GM19467 (cell line): ENCODE results near the gene FGF16.
"Not testable (repeated sequence)": the region's sequence is repeated elsewhere in the genome, so short reads cannot be mapped to it uniquely, and the experiment has no call there.

ENCODE experiments used
- ATAC-seq: cut with Tn5 transposase; IDR thresholded peaks from one replicate; pipeline ENCODE4 v1.9.1; 2021; ENCODE audit warnings: mild to moderate bottlenecking, moderate library complexity; ENCODE audit not compliant: unreplicated experiment

FGF16 gene

DNA sequence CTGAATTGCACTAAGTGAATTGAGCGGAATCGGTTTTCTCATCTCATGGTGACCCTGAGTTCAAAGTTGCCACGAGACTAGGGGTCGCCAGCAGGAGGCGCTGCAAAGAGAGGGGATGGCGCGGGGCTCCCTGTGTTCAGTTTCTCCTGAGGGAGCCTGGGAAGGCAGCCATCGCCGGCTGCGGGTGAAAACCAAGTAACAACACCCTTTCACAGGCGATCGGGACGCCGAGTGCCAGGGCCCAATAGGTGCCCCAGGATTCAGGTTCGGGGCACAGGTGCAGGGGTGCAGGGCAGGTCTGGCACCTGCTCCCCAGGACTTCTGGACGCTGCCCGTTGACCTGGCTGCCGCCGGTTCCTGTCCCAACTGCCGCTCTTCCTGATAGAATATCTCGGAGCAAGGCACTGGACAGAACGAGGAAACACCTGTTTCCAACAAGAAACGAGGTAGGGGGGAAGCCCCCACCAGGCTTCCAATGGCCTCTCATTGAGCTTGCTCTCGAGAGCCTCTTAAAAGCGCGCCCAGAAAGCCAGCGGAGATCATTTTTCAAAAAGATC, 1.1 kb upstream of the FGF16 start:
- ATAC-seq: no peak

DNA sequence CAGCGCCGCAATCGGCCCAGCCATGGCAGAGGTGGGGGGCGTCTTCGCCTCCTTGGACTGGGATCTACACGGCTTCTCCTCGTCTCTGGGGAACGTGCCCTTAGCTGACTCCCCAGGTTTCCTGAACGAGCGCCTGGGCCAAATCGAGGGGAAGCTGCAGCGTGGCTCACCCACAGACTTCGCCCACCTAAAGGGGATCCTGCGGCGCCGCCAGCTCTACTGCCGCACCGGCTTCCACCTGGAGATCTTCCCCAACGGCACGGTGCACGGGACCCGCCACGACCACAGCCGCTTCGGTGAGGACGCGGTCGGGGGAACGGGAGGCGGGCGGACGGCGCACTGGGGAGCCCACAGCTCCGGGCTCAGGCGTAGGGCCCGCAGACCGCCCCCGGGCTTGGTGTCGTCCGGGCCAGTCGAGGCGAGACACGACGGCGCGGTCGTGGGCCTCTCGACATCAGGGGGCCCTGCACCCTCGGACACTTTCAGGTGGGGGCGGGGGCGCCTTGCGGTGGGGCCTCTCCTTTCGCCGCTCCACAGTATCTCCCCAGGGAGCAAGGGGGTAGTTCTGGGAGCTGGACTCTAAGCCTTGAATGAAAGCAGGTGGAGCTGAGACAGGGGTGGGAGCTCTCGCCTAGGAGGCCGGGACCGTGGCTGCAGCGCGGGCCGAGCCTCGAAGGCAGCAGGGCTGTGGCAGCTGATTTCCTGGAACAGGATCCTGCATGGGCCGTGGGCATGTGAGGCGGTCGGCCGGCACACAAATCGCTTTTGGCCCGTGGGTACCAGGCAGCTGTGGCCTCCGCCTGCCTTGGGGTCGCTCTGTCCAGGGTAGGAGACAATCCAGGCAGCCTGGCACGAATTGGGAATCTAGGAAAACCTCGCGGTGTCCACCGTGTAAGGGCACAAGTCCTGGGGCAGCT, 722 bp downstream of the FGF16 start:
- ATAC-seq: no peak

GRCh38 chrX:77450415-77450814, 3.2 kb downstream of the FGF16 start:
- ATAC-seq: no peak

DNA sequence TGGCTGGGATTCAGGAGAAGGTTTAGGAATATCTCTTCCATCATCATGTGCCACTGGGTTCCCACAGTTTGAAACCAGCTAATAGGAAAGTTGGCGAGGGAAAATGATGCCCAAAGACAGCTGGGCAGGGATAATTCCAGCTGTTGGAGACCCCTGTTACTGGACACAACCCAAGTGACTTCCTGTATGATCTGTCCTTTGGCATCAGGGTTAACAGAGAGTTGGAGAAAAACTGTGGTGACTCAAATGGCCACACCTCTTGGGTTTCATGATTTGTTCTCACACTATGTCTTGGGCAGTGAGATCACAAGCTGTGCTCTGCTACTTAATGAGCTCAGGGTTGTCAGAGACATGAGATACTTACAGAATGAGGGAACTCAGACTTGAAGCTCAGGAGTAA, 3.8 kb downstream of the FGF16 start:
- no peak for ATAC-seq

- no peak for ATAC-seq
Observed at GRCh38 chrX:77453190-77453589, 6.0 kb downstream of the FGF16 start.

DNA sequence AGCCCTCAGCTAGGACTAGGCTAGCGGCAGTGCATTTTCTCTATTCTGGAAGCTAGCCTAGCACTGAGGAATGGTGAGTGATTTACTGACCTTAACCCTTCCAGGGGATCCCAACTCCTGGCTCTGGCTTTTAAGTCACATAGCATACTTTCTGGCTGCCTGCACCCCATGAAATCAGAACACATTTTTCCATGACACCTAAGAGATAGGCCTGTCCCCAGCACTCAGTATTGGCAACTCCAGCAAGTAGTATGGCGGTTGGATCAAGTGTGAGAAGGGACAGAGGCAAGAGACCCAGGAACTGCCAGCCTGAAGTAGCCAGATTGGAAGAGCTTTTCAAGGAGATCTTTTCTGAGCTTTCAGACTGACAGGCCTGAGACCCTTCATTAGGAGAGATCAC, 8.2 kb downstream of the FGF16 start:
- ATAC-seq: no peak

DNA sequence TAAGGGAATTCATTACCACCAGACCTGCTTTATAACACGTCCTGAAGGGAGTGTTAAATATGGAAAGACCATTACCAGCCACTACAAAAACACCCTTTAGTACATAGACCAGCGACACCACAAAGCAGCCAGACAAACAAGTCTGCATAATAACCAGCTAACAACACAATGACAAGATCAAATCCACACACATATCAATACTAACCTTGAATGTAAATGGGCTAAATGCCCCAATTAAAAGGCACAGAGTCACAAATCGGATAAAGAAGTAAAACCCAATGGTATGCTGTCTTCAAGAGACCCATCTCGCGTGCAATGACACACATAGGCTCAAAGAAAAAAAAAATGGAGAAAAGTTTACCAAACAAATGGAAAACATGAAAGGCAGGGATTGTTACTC, 36.9 kb downstream of the FGF16 start:
- no peak for ATAC-seq

DNA sequence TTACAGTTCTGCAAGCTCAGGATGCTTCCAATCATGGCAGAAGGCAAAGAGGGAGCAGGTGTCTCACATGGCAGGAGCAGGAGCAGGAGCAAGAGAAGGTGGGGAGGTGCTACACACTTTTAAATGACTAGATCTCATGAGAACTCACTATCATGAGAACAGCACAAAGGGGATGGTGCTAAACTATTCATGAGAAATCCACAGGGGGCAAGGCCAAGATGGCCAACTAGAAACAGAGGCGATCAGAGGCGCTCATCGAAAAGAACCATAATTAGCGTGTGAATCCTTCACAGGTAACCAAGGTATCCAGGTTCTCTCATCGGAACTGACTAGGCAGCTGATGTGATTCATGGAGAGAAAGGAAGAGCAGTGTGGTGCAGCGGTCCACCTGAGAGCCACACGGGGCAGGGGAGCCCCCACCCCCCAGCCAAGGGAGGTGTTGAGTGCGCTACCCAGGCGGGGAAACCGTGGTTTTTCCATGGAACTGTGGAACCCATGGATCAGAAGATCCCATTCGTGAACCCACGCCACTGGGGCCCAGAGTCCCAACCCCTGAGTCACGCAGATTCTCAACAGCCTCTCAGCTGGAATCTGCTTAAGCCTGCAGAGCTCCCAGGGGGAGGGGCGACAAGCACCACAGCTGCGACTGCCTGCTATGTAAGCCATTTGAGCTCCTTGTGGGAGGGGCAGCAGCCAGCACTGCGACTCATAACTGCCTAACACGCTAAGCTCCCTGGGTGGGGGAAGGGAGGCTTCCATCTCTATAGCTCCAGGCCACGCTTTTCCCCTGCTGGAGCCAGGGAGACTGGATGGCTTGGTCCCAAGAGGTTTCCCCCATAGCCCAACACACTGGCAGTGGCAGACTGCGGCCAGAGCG, 46.7 kb downstream of the FGF16 start:
- no peak for ATAC-seq

DNA sequence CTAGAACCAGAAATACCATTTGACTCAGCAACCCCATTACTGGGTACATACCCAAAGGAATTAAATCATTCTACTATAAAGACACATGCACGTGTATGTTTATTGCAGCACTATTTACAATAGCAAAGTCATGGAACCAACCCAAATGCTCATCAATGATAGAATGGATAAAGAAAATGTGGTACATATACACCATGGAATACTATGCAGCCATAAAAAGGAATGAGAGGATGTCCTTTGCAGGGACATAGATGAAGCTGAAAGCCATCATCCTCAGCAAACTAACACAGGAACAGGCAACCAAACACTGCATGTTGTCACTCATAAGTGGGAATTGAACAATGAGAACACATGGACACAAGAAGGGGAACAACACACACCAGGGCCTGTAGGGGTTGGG, 53.0 kb downstream of the FGF16 start:
- ATAC-seq: not testable (repeated sequence)

GRCh38 chrX:77502951-77503525, 55.8 kb downstream of the FGF16 start:
- no peak for ATAC-seq

DNA sequence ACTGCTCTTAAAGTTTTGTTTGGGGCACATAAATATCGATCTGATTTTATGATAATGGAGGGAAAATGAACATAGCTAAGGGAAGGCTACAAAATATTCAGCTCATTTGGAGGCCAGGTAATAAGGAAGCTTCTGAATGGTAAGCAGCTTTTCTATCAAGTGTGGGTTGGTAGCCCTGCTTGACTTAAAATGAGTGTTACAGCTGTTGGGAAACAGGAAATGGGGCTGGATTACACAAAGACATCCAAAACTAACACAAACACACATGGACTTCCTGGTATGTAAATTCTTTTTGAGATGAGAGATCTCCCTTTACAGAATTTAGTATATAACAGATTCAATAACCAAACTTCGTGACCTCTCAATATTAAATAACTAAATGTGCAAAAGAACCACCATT, 58.0 kb downstream of the FGF16 start:
- ATAC-seq: no peak
